ENCODE measurements around the gene GSS.

DNA sequence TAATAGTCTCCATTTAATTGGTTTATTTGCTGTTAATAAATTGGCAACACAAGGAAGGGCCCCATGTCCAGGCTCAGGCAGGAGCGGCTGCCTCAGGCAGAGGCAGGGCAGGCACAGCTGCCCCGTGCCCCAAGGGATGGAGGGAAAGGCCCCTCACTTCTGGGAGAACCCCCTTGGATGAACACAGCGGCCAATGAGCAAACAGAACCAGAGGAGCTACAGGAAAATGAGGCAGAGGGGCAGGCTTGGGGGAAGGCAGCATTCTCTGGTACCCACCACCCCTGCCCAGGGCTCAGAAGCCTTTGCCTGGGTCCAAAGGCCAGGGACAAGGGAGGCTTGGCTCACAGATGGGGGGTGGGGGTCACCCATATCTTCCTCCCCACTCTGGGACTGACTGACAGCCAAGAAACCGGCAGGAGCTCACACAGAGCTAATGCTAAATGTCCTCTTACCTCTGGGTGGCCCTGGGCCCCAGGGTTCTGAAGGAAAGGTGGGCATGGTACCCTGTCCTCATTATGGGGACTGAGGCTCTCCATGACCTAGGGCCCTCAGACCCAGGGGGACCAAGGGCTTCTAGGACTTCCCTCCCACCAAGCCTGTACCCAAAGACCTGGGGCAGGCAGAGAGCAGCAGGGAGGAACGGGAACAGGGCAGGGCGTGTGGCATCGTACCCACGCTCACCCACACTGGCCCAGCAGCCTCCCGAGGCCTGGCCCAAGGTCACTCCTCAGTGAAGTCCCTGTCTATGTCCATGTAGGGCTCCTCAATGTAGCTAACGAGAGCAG is 47.0 kb upstream of the GSS start:
- TF ChIP-seq CTCF (conservative IDR thresholded peaks at IDR 0.05) (no peak), EZH2 (IDR thresholded peaks at IDR 0.05; ENCODE audit: low read depth) (no peak)
